Mesenchymal stem cell (in vitro differentiated cells and primary cell): ENCODE results near the gene GULP1.
"Not testable (repeated sequence)": the region's sequence is repeated elsewhere in the genome, so short reads cannot be mapped to it uniquely, and the experiment has no call there.

Experiments used
- DNase-seq: peaks from one replicate; pipeline ENCODE4 v3.0.0-alpha.2; 2013
- H2AFZ ChIP-seq: one replicate; pipeline ENCODE4 v1.6.1; 2013; ENCODE audit warnings: low read depth, mild to moderate bottlenecking, control low read depth, inconsistent platforms, low read length, moderate library complexity
- H2AK5ac ChIP-seq: 2 replicates; pipeline ENCODE4 v1.6.1; 2013; ENCODE audit warnings: low read length, moderate library complexity, mild to moderate bottlenecking, inconsistent platforms; ENCODE audit not compliant: severe bottlenecking
- H2BK120ac ChIP-seq: one replicate; pipeline ENCODE4 v1.6.1; 2013; ENCODE audit warnings: low read depth, mild to moderate bottlenecking, inconsistent platforms, low read length, moderate library complexity
- H2BK12ac ChIP-seq, 2 experiments: one replicate each; pipeline ENCODE4 v1.6.1; 2013; ENCODE audit warnings: inconsistent platforms in 2 of 2, low read length in 2 of 2, mild to moderate bottlenecking in 2 of 2, moderate library complexity in 2 of 2, control low read depth in 1 of 2
- H2BK15ac ChIP-seq: one replicate; pipeline ENCODE4 v1.6.1; 2013; ENCODE audit warnings: mild to moderate bottlenecking, low read depth, inconsistent platforms; ENCODE audit not compliant: poor library complexity, severe bottlenecking
- H2BK5ac ChIP-seq: 2 replicates; pipeline ENCODE4 v1.6.1; 2013; ENCODE audit warnings: low read depth, mild to moderate bottlenecking, low read length, control low read depth, inconsistent platforms; ENCODE audit not compliant: poor library complexity, severe bottlenecking
- H3K14ac ChIP-seq, 2 experiments: one replicate each; pipeline ENCODE4 v1.6.1; 2013; ENCODE audit warnings: inconsistent platforms in 2 of 2, low read length in 2 of 2, control low read depth in 1 of 2, mild to moderate bottlenecking in 1 of 2, moderate library complexity in 1 of 2
- H3K18ac ChIP-seq, 2 experiments: one replicate each; pipeline ENCODE4 v1.6.1; 2013; ENCODE audit warnings: inconsistent platforms in 2 of 2, low read length in 2 of 2, control low read depth in 1 of 2, low read depth in 1 of 2, mild to moderate bottlenecking in 1 of 2
- H3K23ac ChIP-seq, 2 experiments: one replicate each; pipeline ENCODE4 v1.6.1; 2013; ENCODE audit warnings: inconsistent platforms in 2 of 2, low read length in 2 of 2, mild to moderate bottlenecking in 2 of 2, moderate library complexity in 2 of 2, control low read depth in 1 of 2
- H3K27ac ChIP-seq: 2 replicates; pipeline ENCODE4 v1.5.1; 2013; ENCODE audit warnings: mild to moderate bottlenecking, moderate library complexity, low read length, control low read depth, inconsistent platforms; ENCODE audit not compliant: poor library complexity, severe bottlenecking
- H3K27me3 ChIP-seq, 2 experiments: 2 replicates each; pipeline versions ENCODE4 v1.6.1 to v1.7.0; 2013; ENCODE audit warnings: low read length in 2 of 2, mild to moderate bottlenecking in 2 of 2, moderate library complexity in 2 of 2, control low read depth in 1 of 2, inconsistent platforms in 1 of 2; ENCODE audit not compliant: control insufficient read depth in 1 of 2, insufficient read depth in 1 of 2
- H3K36me3 ChIP-seq, 2 experiments: 2 replicates each; pipeline versions ENCODE4 v1.6.1 to v1.7.0; 2013; ENCODE audit warnings: low read length in 2 of 2, control low read depth in 1 of 2, inconsistent platforms in 1 of 2, low read depth in 1 of 2, mild to moderate bottlenecking in 1 of 2; ENCODE audit not compliant: insufficient read depth in 2 of 2, control insufficient read depth in 1 of 2
- H3K4ac ChIP-seq, 2 experiments: one replicate each; pipeline ENCODE4 v1.6.1; 2013; ENCODE audit warnings: inconsistent platforms in 2 of 2, low read length in 2 of 2, mild to moderate bottlenecking in 2 of 2, moderate library complexity in 2 of 2, control low read depth in 1 of 2, low read depth in 1 of 2
- H3K4me1 ChIP-seq: 2 replicates; pipeline ENCODE4 v1.6.1; 2013; ENCODE audit warnings: low read depth, low read length, control low read depth; ENCODE audit not compliant: control insufficient read depth, insufficient read depth
- H3K4me2 ChIP-seq: 2 replicates; pipeline ENCODE4 v1.6.1; 2013; ENCODE audit warnings: low read length, mild to moderate bottlenecking, inconsistent platforms; ENCODE audit not compliant: poor library complexity, severe bottlenecking
- H3K4me3 ChIP-seq, 2 experiments: 2 replicates each; pipeline versions ENCODE4 v1.5.1 to v1.7.0; 2013; ENCODE audit warnings: low read length in 2 of 2, mild to moderate bottlenecking in 2 of 2, control low read depth in 1 of 2, low read depth in 1 of 2; ENCODE audit not compliant: insufficient read depth in 1 of 2
- H3K79me1 ChIP-seq: replicated peaks from 2 replicates; pipeline ENCODE4 v1.6.1; 2013; ENCODE audit warnings: mild to moderate bottlenecking, control low read depth, low read length, inconsistent platforms; ENCODE audit not compliant: poor library complexity, severe bottlenecking
- H3K9ac ChIP-seq: 2 replicates; pipeline ENCODE4 v1.7.0; 2013; ENCODE audit warnings: mild to moderate bottlenecking, low read length, moderate library complexity
- H3K9me3 ChIP-seq: 2 replicates; pipeline ENCODE4 v1.7.0; 2013; ENCODE audit warnings: mild to moderate bottlenecking, low read length; ENCODE audit not compliant: control insufficient read depth
- H4K8ac ChIP-seq: one replicate; pipeline ENCODE4 v1.6.1; 2013; ENCODE audit warnings: inconsistent platforms, mild to moderate bottlenecking, low read length, moderate library complexity
- H4K91ac ChIP-seq: one replicate; pipeline ENCODE4 v1.6.1; 2013; ENCODE audit warnings: mild to moderate bottlenecking, low read length, inconsistent platforms
- WGBS: methylation state at CpG from one replicate; pipeline ENCODE4 v1.1.7; 2013; ENCODE audit warnings: mixed read lengths; 5-methylcytosine and 5-hydroxymethylcytosine counted together

Gene GULP1

GRCh38 chr2:188280811-188281222 is 10.9 kb upstream of the GULP1 start:
- no peaks in the 10 kb centered on the region for H3K79me1 ChIP-seq
- H3K36me3 ChIP-seq = no peaks in the 10 kb centered on the region
- H3K4me2 ChIP-seq = no peak overlapping the region
- no peak for DNase-seq
- no peak overlapping the region for H2BK120ac ChIP-seq
- H3K14ac ChIP-seq = no peak overlapping the region
- H2BK15ac ChIP-seq = no peak overlapping the region
- H3K18ac ChIP-seq = no peak overlapping the region
- peaks cover 4% of the 10 kb centered on the region for H3K9me3 ChIP-seq
- H3K27me3 ChIP-seq = no peaks in the 10 kb centered on the region
- no peak overlapping the region for H2AFZ ChIP-seq
- H2AK5ac ChIP-seq = no peak overlapping the region
- no peak overlapping the region for H3K4me3 ChIP-seq
- H4K8ac ChIP-seq = no peak overlapping the region
- H4K91ac ChIP-seq = no peak overlapping the region
- H2BK5ac ChIP-seq = no peak overlapping the region
- H3K23ac ChIP-seq = no peak overlapping the region
- no peak overlapping the region for H3K4ac ChIP-seq
- no CpG with 5 or more reads among the region's 2 CpGs for WGBS
- peaks cover 2% of the 10 kb centered on the region for H3K4me1 ChIP-seq
- no peak overlapping the region for H3K27ac ChIP-seq
- no peak overlapping the region for H3K9ac ChIP-seq
- no peak overlapping the region for H2BK12ac ChIP-seq

- no peak overlapping the region for H3K27ac ChIP-seq
- H3K9ac ChIP-seq = no peak overlapping the region
- DNase-seq = no peak
- no peak overlapping the region for H2AK5ac ChIP-seq
- H2AFZ ChIP-seq = no peak overlapping the region
- no peak overlapping the region for H2BK5ac ChIP-seq
- peaks cover 4% of the 10 kb centered on the region for H3K9me3 ChIP-seq
- no peak overlapping the region for H3K18ac ChIP-seq
- H3K79me1 ChIP-seq = no peaks in the 10 kb centered on the region
- H3K4me2 ChIP-seq = no peak overlapping the region
- no peak overlapping the region for H2BK12ac ChIP-seq
- H3K27me3 ChIP-seq = no peaks in the 10 kb centered on the region
- H3K14ac ChIP-seq = no peak overlapping the region
- no peak overlapping the region for H2BK120ac ChIP-seq
- H4K91ac ChIP-seq = no peak overlapping the region
- H2BK15ac ChIP-seq = no peak overlapping the region
- H3K23ac ChIP-seq = no peak overlapping the region
- no peak overlapping the region for H3K4ac ChIP-seq
- no peak overlapping the region for H4K8ac ChIP-seq
- H3K4me1 ChIP-seq = peaks cover 2% of the 10 kb centered on the region
- no peak overlapping the region for H3K4me3 ChIP-seq
- H3K36me3 ChIP-seq = no peaks in the 10 kb centered on the region
These were observed 8.8 kb upstream of the GULP1 start for GRCh38 chr2:188282907-188283306.

GRCh38 chr2:188284251-188284650 is 7.4 kb upstream of the GULP1 start:
- H3K4ac ChIP-seq, H2BK15ac ChIP-seq, H3K27me3 ChIP-seq, H2BK12ac ChIP-seq, H3K9ac ChIP-seq, H2BK5ac ChIP-seq, H3K18ac ChIP-seq, H3K9me3 ChIP-seq, H3K79me1 ChIP-seq, H3K27ac ChIP-seq, H2AK5ac ChIP-seq, DNase-seq, H4K91ac ChIP-seq, H3K14ac ChIP-seq, H3K4me1 ChIP-seq, H2BK120ac ChIP-seq, H3K4me3 ChIP-seq, H2AFZ ChIP-seq, H3K4me2 ChIP-seq, H4K8ac ChIP-seq, H3K36me3 ChIP-seq, H3K23ac ChIP-seq: not testable (repeated sequence)
- WGBS = 100% methylated on average over 2 of the region's 3 CpGs

GRCh38 chr2:188285049-188285448 is 6.6 kb upstream of the GULP1 start:
- Histone ChIP-seq H3K27me3 (no peaks in the 10 kb centered on the region), H3K14ac (no peak overlapping the region), H3K79me1 (no peaks in the 10 kb centered on the region), H3K23ac (no peak overlapping the region), H3K9ac (no peak overlapping the region), H3K36me3 (no peaks in the 10 kb centered on the region), H2AK5ac (no peak overlapping the region), H4K91ac (no peak overlapping the region), H3K4ac (no peak overlapping the region), H2BK15ac (no peak overlapping the region), H2BK12ac (no peak overlapping the region), H2BK5ac (no peak overlapping the region), H2AFZ (no peak overlapping the region), H3K27ac (no peak overlapping the region), H3K9me3 (peaks cover 4% of the 10 kb centered on the region), H3K4me2 (no peak overlapping the region), H3K4me1 (no peaks in the 10 kb centered on the region), H3K4me3 (no peak overlapping the region), H3K18ac (no peak overlapping the region), H2BK120ac (no peak overlapping the region), H4K8ac (no peak overlapping the region)
- DNase-seq = no peak
- 99% methylated on average over 5 of the region's 5 CpGs for WGBS
